Natural killer cell treated with Interleukin-12 subunit alpha and Interleukin-12 subunit beta and Interleukin-15 and Interleukin-18, amount 100 ng/mL, for 72 hours (primary cell): ENCODE results near the gene UNC45A. TPM values are rescaled to one million over a fixed set of nuclear protein-coding genes. Genes with fewer than 3 reads are reported as not detected.
A peak's percentile ranks its signal among the peaks of the same experiment; 100 is the strongest.

Experiments used
- ATAC-seq, 2 donors: fragments of 150-1000 bp; cut with Tn5 transposase in 1 of 2; sonication (Bioruptor Pico), chemical (Tn5 transposase) in 1 of 2; 2 replicates each; pipeline ENCODE4 v1.10.0; 2021
- DNase-seq: peaks from one replicate; pipeline ENCODE4 v3.0.0; 2022; ENCODE audit warnings: low spot score
- H3K27ac Mint-ChIP-seq, 2 donors: 1 replicate in 1 of 2; 2 replicates in 1 of 2; pipeline ENCODE4 v1.8.0; 2022; ENCODE audit warnings: mixed read lengths in 2 of 2, mild to moderate bottlenecking in 1 of 2, moderate library complexity in 1 of 2
- H3K27me3 Mint-ChIP-seq, 2 donors: 1 replicate in 1 of 2; 2 replicates in 1 of 2; pipeline ENCODE4 v1.8.0; 2022; ENCODE audit warnings: mixed read lengths in 2 of 2
- H3K36me3 Mint-ChIP-seq: one replicate; pipeline ENCODE4 v1.8.0; 2022; ENCODE audit warnings: mixed read lengths
- H3K4me1 Mint-ChIP-seq, 2 donors: 1 replicate in 1 of 2; 2 replicates in 1 of 2; pipeline ENCODE4 v1.8.0; 2022; ENCODE audit warnings: low read depth in 2 of 2, mixed read lengths in 2 of 2, mild to moderate bottlenecking in 1 of 2
- H3K4me3 Mint-ChIP-seq: one replicate; pipeline ENCODE4 v1.8.0; 2022; ENCODE audit warnings: mixed read lengths
- H3K9me3 Mint-ChIP-seq: 2 replicates; pipeline ENCODE4 v1.8.0; 2022; ENCODE audit warnings: mixed read lengths
- total RNA-seq, 2 donors: library from RNA; stranded (reverse); gene quantifications; one replicate each; pipeline ENCODE4 v1.2.3, GENCODE V29; 2022

The UNC45A gene
- total RNA-seq, 2 donors from 2014 or later: 81.9 to 95.3 TPM

- no peaks in the 10 kb centered on the region for H3K36me3 Mint-ChIP-seq
- no peaks in the 10 kb centered on the region for H3K9me3 Mint-ChIP-seq
- peaks cover 43 to 55% of the 10 kb centered on the region in 2 donors for H3K4me1 Mint-ChIP-seq
- DNase-seq: peak; percentile 92
- H3K4me3 Mint-ChIP-seq: peak overlapping the region; percentile 84
- ATAC-seq: peak; percentile 45 to 61
- peak overlapping the region; percentile 90 to 99 for H3K27ac Mint-ChIP-seq
- no peaks in the 10 kb centered on the region for H3K27me3 Mint-ChIP-seq
Observed at GRCh38 chr15:90934256-90934948, 683 bp upstream of the UNC45A start.

GRCh38 chr15:90936823-90937222 lies 1.7 kb downstream of the UNC45A start:
- ATAC-seq: no peak
- Mint-ChIP-seq H3K27me3 (no peaks in the 10 kb centered on the region), H3K27ac (peak overlapping the region; percentile 90 to 99), H3K4me1 (peaks cover 31 to 41% of the 10 kb centered on the region in 2 donors), H3K36me3 (peaks cover 6% of the 10 kb centered on the region), H3K4me3 (peak overlapping the region; percentile 84), H3K9me3 (no peaks in the 10 kb centered on the region)
- DNase-seq: no peak

GRCh38 chr15:90938261-90938660 lies 3.2 kb downstream of the UNC45A start:
- no peak for ATAC-seq
- no peak for DNase-seq
- Mint-ChIP-seq H3K4me1 (peaks cover 25 to 30% of the 10 kb centered on the region in 2 donors), H3K36me3 (peaks cover 6% of the 10 kb centered on the region), H3K4me3 (no peak overlapping the region), H3K9me3 (no peaks in the 10 kb centered on the region), H3K27ac (no peak overlapping the region), H3K27me3 (no peaks in the 10 kb centered on the region)

GRCh38 chr15:90939756-90940155 lies 4.7 kb downstream of the UNC45A start:
- H3K27me3 Mint-ChIP-seq: no peaks in the 10 kb centered on the region
- H3K4me1 Mint-ChIP-seq: peaks cover 12 to 16% of the 10 kb centered on the region in 2 donors
- H3K27ac Mint-ChIP-seq: no peak overlapping the region
- no peak overlapping the region for H3K4me3 Mint-ChIP-seq
- peaks cover 6% of the 10 kb centered on the region for H3K36me3 Mint-ChIP-seq
- H3K9me3 Mint-ChIP-seq: no peaks in the 10 kb centered on the region
- ATAC-seq: no peak
- no peak for DNase-seq

- DNase-seq: no peak
- no peaks in the 10 kb centered on the region for H3K9me3 Mint-ChIP-seq
- ATAC-seq: no peak
- H3K36me3 Mint-ChIP-seq: peaks cover 6% of the 10 kb centered on the region
- peaks cover 10 to 11% of the 10 kb centered on the region in 2 donors for H3K4me1 Mint-ChIP-seq
- no peak overlapping the region for H3K4me3 Mint-ChIP-seq
- no peak overlapping the region for H3K27ac Mint-ChIP-seq
- H3K27me3 Mint-ChIP-seq: no peaks in the 10 kb centered on the region
Observed at GRCh38 chr15:90941038-90941437, 6.0 kb downstream of the UNC45A start.

GRCh38 chr15:90942354-90943120 lies 7.5 kb downstream of the UNC45A start:
- peaks cover 6% of the 10 kb centered on the region for H3K36me3 Mint-ChIP-seq

GRCh38 chr15:90945091-90945490 lies 10.0 kb downstream of the UNC45A start:
- no peaks in the 10 kb centered on the region for H3K4me1 Mint-ChIP-seq
- H3K4me3 Mint-ChIP-seq: no peak overlapping the region
- DNase-seq (no peak), ATAC-seq (no peak)
- no peak overlapping the region for H3K27ac Mint-ChIP-seq
- H3K27me3 Mint-ChIP-seq: no peaks in the 10 kb centered on the region
- peaks cover 6% of the 10 kb centered on the region for H3K36me3 Mint-ChIP-seq
- H3K9me3 Mint-ChIP-seq: no peaks in the 10 kb centered on the region

More at GRCh38 chr15:90942354-90943120, 7.5 kb downstream of the UNC45A start:
- Mint-ChIP-seq H3K9me3 (no peaks in the 10 kb centered on the region), H3K4me3 (no peak overlapping the region), H3K27ac (no peak overlapping the region), H3K4me1 (no peaks in the 10 kb centered on the region), H3K27me3 (no peaks in the 10 kb centered on the region)
- ATAC-seq (no peak), DNase-seq (no peak)

- no peaks in the 10 kb centered on the region for H3K9me3 Mint-ChIP-seq
- DNase-seq (no peak), ATAC-seq (no peak)
- H3K4me3 Mint-ChIP-seq: no peak overlapping the region
- no peak overlapping the region for H3K27ac Mint-ChIP-seq
- H3K36me3 Mint-ChIP-seq: no peaks in the 10 kb centered on the region
- H3K27me3 Mint-ChIP-seq: no peaks in the 10 kb centered on the region
- H3K4me1 Mint-ChIP-seq: no peaks in the 10 kb centered on the region
Observed at GRCh38 chr15:90946538-90946937, 11.5 kb downstream of the UNC45A start.

GRCh38 chr15:90946941-90947576 lies 12.0 kb downstream of the UNC45A start:
- H3K4me3 Mint-ChIP-seq: no peak overlapping the region
- ATAC-seq (no peak), DNase-seq (no peak)
- H3K9me3 Mint-ChIP-seq: no peaks in the 10 kb centered on the region
- no peaks in the 10 kb centered on the region for H3K36me3 Mint-ChIP-seq
- H3K27ac Mint-ChIP-seq: no peak overlapping the region
- no peaks in the 10 kb centered on the region for H3K27me3 Mint-ChIP-seq
- H3K4me1 Mint-ChIP-seq: no peaks in the 10 kb centered on the region

- H3K27ac Mint-ChIP-seq: no peak overlapping the region
Observed at GRCh38 chr15:90947577-90948357, 12.7 kb downstream of the UNC45A start.

GRCh38 chr15:90948506-90948905 lies 13.4 kb downstream of the UNC45A start:
- DNase-seq: no peak
- H3K9me3 Mint-ChIP-seq: no peaks in the 10 kb centered on the region
- H3K4me1 Mint-ChIP-seq: peaks cover 0 to 3% of the 10 kb centered on the region in 2 donors
- H3K36me3 Mint-ChIP-seq: no peaks in the 10 kb centered on the region
- no peak for ATAC-seq
- no peaks in the 10 kb centered on the region for H3K27me3 Mint-ChIP-seq
- H3K4me3 Mint-ChIP-seq: no peak overlapping the region
- no peak overlapping the region for H3K27ac Mint-ChIP-seq

More at GRCh38 chr15:90947577-90948357, 12.7 kb downstream of the UNC45A start:
- ATAC-seq (no peak), DNase-seq (no peak)
- no peaks in the 10 kb centered on the region for H3K9me3 Mint-ChIP-seq
- no peaks in the 10 kb centered on the region for H3K4me1 Mint-ChIP-seq
- H3K36me3 Mint-ChIP-seq: no peaks in the 10 kb centered on the region
- no peak overlapping the region for H3K4me3 Mint-ChIP-seq
- H3K27me3 Mint-ChIP-seq: no peaks in the 10 kb centered on the region

- no peak for ATAC-seq
- Mint-ChIP-seq H3K4me1 (peaks cover 0 to 9% of the 10 kb centered on the region in 2 donors), H3K27ac (no peak overlapping the region), H3K9me3 (no peaks in the 10 kb centered on the region), H3K36me3 (no peaks in the 10 kb centered on the region), H3K4me3 (no peak overlapping the region), H3K27me3 (no peaks in the 10 kb centered on the region)
- DNase-seq: no peak
Observed at GRCh38 chr15:90949979-90950675, 15.0 kb downstream of the UNC45A start.

GRCh38 chr15:90950676-90951075 lies 15.6 kb downstream of the UNC45A start:
- no peaks in the 10 kb centered on the region for H3K36me3 Mint-ChIP-seq
- no peak overlapping the region for H3K4me3 Mint-ChIP-seq
- no peaks in the 10 kb centered on the region for H3K9me3 Mint-ChIP-seq
- no peaks in the 10 kb centered on the region for H3K27me3 Mint-ChIP-seq
- DNase-seq: no peak
- H3K27ac Mint-ChIP-seq: no peak overlapping the region
- ATAC-seq: no peak
- peaks cover 0 to 9% of the 10 kb centered on the region in 2 donors for H3K4me1 Mint-ChIP-seq
